Fibroblast of skin of scalp (primary cell): Measurements from ENCODE around the gene OR6K6.

Source experiments
- DNase-seq: peaks from one replicate; pipeline ENCODE4 v3.0.0-alpha.2; 2013

OR6K6 gene

GRCh38 chr1:158801396-158801795 lies 46.9 kb downstream of the OR6K6 start:
- no peak for DNase-seq

- DNase-seq = no peak
Measured at GRCh38 chr1:158803678-158804077, 49.2 kb downstream of the OR6K6 start.
